ENCODE data around the gene APBA1.

GRCh38 chr9:69386651-69387050, 285.5 kb downstream of the APBA1 start:
- no peak for TF ChIP-seq CTCF (IDR thresholded peaks at IDR 0.05; ENCODE audit: low read depth, low read length, poor library complexity, severe bottlenecking)
- no peak for TF ChIP-seq EZH2phosphoT487 (IDR thresholded peaks at IDR 0.05; ENCODE audit: borderline replicate concordance, low read length)
